WI38 (cell line): ENCODE data around the gene AKR1C2.
"Not testable (repeated sequence)": the region's sequence is repeated elsewhere in the genome, so short reads cannot be mapped to it uniquely, and the experiment has no call there.

ENCODE experiments used
- H3K4me3 ChIP-seq: 2 replicates; pipeline ENCODE4 v1.5.1; 2011; ENCODE audit warnings: low read depth, mild to moderate bottlenecking, control low read depth, low read length
- CTCF ChIP-seq: IDR thresholded peaks from 2 replicates; pipeline ENCODE4 v1.5.1; 2012; ENCODE audit warnings: low read depth, mild to moderate bottlenecking, control low read depth, low read length

Gene AKR1C2

GRCh38 chr10:5002013-5002727 is 1.5 kb downstream of the AKR1C2 start:
- TF ChIP-seq CTCF = no peak
- no peak overlapping the region for H3K4me3 ChIP-seq

- TF ChIP-seq CTCF = no peak
- H3K4me3 ChIP-seq = no peak overlapping the region
Measured at GRCh38 chr10:4998671-4999070, 5.0 kb downstream of the AKR1C2 start.

- not testable (repeated sequence) for H3K4me3 ChIP-seq
Measured at GRCh38 chr10:4994260-4994659, 9.4 kb downstream of the AKR1C2 start.

GRCh38 chr10:4992564-4992963 is 11.1 kb downstream of the AKR1C2 start:
- H3K4me3 ChIP-seq = not testable (repeated sequence)

- H3K4me3 ChIP-seq = not testable (repeated sequence)
Measured at GRCh38 chr10:4991463-4991862, 12.2 kb downstream of the AKR1C2 start.

- no peak overlapping the region for H3K4me3 ChIP-seq
- TF ChIP-seq CTCF = no peak
Measured at GRCh38 chr10:4990217-4990616, 13.4 kb downstream of the AKR1C2 start.

- not testable (repeated sequence) for H3K4me3 ChIP-seq
Measured at GRCh38 chr10:4988000-4988641, 15.5 kb downstream of the AKR1C2 start.

GRCh38 chr10:4984971-4985594 is 18.6 kb downstream of the AKR1C2 start:
- TF ChIP-seq CTCF = no peak
- H3K4me3 ChIP-seq = no peak overlapping the region

- TF ChIP-seq CTCF = no peak
- no peak overlapping the region for H3K4me3 ChIP-seq
Measured at GRCh38 chr10:4984223-4984622, 19.4 kb downstream of the AKR1C2 start.
